ENCODE results near the gene GSAP.

The GSAP gene

DNA sequence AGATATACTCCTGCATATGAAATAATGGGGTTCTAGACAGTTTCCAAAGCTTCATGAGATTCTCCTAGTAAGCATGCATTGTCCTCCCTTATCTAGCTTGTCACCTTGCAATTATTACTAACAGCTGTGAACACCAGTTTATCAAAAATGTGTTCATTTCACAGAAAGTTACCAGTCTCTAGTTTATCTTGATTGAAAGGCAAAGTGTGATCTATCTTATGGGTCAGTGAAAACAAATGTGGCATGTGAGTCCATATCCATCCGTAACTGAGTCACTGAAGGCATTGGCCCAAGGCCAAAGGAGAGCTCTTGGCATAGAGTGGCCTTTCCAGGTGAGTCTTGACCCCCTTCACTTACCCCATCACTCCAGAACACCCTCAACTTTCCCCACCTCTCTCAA is 53.2 kb downstream of the GSAP start:
- no peak overlapping the region for H3K4me3 Mint-ChIP-seq
- H3K27ac Mint-ChIP-seq (ENCODE audit: low read depth), result no peak overlapping the region
- H3K36me3 Mint-ChIP-seq (ENCODE audit: insufficient read depth), result peaks cover 3% of the 10 kb centered on the region
- DNase-seq (ENCODE audit: low spot score in 2 of 2) (no peak), ATAC-seq (replicated peaks; ENCODE audit: extremely low read depth, poor library complexity, severe bottlenecking) (no peak)
- peaks cover 31% of the 10 kb centered on the region for H3K4me1 Mint-ChIP-seq
- peaks cover 2% of the 10 kb centered on the region for H3K9me3 Mint-ChIP-seq
- no peaks in the 10 kb centered on the region for H3K27me3 Mint-ChIP-seq

DNA sequence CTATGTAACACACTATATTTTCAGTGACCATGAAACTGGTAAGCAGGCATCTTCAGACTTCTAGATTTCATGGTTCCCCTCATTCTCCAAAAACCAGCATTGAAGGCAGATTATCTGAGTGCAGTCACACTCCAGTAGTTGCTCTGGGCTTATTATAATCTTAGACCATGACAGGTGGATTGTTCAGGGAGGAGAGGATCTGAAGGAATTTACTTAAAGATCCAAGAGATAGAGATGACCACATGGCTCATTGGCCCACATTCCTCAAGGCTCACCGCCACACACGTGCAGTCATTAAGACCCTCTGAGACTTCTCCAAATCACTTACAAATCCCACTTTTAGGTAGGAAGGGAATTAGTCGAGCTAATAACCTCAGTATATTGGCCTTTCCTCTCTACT is 55.2 kb downstream of the GSAP start:
- Mint-ChIP-seq H3K9me3 (no peaks in the 10 kb centered on the region), H3K36me3 (ENCODE audit: insufficient read depth) (no peaks in the 10 kb centered on the region), H3K4me1 (peaks cover 27% of the 10 kb centered on the region), H3K27ac (ENCODE audit: low read depth) (no peak overlapping the region), H3K27me3 (no peaks in the 10 kb centered on the region), H3K4me3 (no peak overlapping the region)
- DNase-seq (ENCODE audit: low spot score in 2 of 2) (no peak), ATAC-seq (replicated peaks; ENCODE audit: extremely low read depth, poor library complexity, severe bottlenecking) (no peak)

DNA sequence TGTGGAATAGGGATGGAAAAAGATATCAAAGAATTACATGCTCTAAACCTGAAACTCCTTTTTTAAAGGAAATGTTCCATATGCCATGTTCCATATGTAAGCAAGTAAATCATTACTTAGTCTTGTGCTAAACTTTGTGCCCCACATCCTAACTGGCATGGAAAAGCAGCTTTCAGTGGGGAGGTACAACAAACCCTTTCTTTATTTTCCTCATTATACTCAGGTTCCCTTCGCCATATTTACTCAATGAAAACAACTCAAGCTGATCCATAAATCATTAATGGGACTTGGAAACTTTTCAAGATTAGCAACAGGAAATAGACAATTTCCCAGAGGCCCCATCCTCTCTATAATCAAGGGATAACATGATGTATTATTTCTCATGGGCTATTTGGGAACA is 56.0 kb downstream of the GSAP start:
- H3K27me3 Mint-ChIP-seq, result no peaks in the 10 kb centered on the region
- peaks cover 26% of the 10 kb centered on the region for H3K4me1 Mint-ChIP-seq
- DNase-seq (ENCODE audit: low spot score in 2 of 2), result no peak
- H3K4me3 Mint-ChIP-seq, result no peak overlapping the region
- peaks cover 1% of the 10 kb centered on the region for H3K36me3 Mint-ChIP-seq (ENCODE audit: insufficient read depth)
- no peak overlapping the region for H3K27ac Mint-ChIP-seq (ENCODE audit: low read depth)
- ATAC-seq (replicated peaks; ENCODE audit: extremely low read depth, poor library complexity, severe bottlenecking), result no peak
- H3K9me3 Mint-ChIP-seq, result no peaks in the 10 kb centered on the region

DNA sequence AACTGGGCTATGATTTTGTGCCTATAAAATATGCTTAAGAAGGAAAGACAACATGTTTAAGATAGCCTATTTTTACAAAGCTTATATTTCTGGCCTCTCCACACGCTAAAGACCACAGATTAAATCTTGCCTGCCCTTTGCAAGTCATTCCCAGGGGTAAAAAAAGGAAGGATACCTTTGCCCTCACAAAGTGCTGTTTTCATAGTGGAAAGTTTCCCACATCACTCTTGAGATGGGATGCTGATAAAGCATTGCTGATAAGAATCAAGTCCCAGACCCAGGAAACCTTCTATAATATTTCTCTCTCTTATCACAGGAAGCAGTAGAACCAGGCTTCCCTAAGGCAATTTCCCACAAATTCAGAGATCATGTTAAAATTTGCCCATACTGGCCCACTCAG is 56.5 kb downstream of the GSAP start:
- DNase-seq (ENCODE audit: low spot score in 2 of 2), result no peak
- Mint-ChIP-seq H3K36me3 (ENCODE audit: insufficient read depth) (peaks cover 1% of the 10 kb centered on the region), H3K9me3 (no peaks in the 10 kb centered on the region), H3K4me3 (no peak overlapping the region), H3K4me1 (peaks cover 31% of the 10 kb centered on the region), H3K27ac (ENCODE audit: low read depth) (no peak overlapping the region), H3K27me3 (no peaks in the 10 kb centered on the region)
- ATAC-seq (replicated peaks; ENCODE audit: extremely low read depth, poor library complexity, severe bottlenecking), result no peak

DNA sequence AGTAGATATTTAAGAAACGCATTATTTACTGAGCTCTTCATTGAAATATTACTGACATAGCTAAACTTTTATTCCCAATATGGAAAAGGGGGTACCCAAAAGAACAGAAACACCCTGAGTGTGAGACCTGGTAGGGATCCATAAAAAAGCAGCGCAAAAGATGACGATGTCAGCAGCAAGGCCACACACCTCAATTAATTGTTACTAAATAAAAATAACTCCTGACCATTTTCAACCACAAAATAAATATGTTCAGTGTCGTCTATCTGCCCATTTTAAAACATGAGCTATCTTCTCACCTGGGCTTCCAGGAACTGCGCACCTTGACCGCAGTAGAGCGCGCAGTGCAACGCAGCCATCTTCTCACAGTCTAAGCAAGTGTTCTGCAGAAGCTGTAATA is 61.2 kb downstream of the GSAP start:
- peaks cover 5% of the 10 kb centered on the region for H3K36me3 Mint-ChIP-seq (ENCODE audit: insufficient read depth)
- H3K27ac Mint-ChIP-seq (ENCODE audit: low read depth), result peak overlapping the region; percentile 74
- H3K9me3 Mint-ChIP-seq, result no peaks in the 10 kb centered on the region
- H3K4me3 Mint-ChIP-seq, result peak overlapping the region; percentile 48
- ATAC-seq (replicated peaks; ENCODE audit: extremely low read depth, poor library complexity, severe bottlenecking) (no peak), DNase-seq (ENCODE audit: low spot score in 2 of 2) (no peak)
- peaks cover 58% of the 10 kb centered on the region for H3K4me1 Mint-ChIP-seq
- no peaks in the 10 kb centered on the region for H3K27me3 Mint-ChIP-seq

DNA sequence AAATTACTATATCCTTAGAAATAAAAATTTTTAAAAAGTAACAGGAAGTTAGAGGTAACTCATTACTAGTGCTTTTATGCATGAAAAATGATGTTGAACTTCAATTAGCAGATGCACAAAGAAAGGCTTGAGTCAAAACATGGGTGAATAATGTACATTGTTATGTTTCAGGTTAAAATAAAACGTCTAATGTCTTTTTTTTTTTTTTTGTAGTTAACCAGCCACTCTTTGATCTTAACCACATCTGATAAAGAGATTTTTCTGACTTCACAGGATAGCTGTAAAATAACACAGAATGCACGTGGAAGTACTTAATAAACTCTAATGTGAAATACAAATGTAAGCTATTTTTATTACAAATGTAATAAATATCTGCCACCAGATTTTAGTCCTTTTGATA is 61.7 kb downstream of the GSAP start:
- Mint-ChIP-seq H3K9me3 (no peaks in the 10 kb centered on the region), H3K27ac (ENCODE audit: low read depth) (peak overlapping the region; percentile 74), H3K4me3 (peak overlapping the region; percentile 48), H3K36me3 (ENCODE audit: insufficient read depth) (peaks cover 5% of the 10 kb centered on the region), H3K4me1 (peaks cover 54% of the 10 kb centered on the region), H3K27me3 (no peaks in the 10 kb centered on the region)
- DNase-seq (ENCODE audit: low spot score in 2 of 2) (no peak), ATAC-seq (replicated peaks; ENCODE audit: extremely low read depth, poor library complexity, severe bottlenecking) (peak; percentile 21)

DNA sequence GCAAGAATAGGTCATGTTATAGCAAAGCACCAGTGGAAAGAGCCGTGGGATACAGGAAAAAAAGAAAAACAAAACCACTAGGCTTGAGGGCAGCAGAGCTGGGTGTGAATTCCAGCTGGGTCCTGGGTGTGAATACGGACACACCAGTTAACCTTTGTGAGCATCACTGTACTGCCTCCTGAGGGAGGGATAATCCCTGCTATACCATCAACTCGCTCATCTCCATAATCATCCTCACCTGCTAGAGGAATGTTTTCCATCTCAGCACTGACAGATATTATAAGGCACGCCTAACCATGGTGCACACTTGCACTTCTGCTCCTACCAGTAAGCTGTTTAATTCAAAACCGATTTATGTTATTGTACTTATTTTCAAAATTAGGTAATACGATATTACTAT is 62.2 kb downstream of the GSAP start:
- Mint-ChIP-seq H3K27me3 (no peaks in the 10 kb centered on the region), H3K36me3 (ENCODE audit: insufficient read depth) (peaks cover 5% of the 10 kb centered on the region), H3K4me3 (no peak overlapping the region), H3K4me1 (peaks cover 60% of the 10 kb centered on the region), H3K27ac (ENCODE audit: low read depth) (peak overlapping the region; percentile 74), H3K9me3 (no peaks in the 10 kb centered on the region)
- ATAC-seq (replicated peaks; ENCODE audit: extremely low read depth, poor library complexity, severe bottlenecking), result no peak
- DNase-seq (ENCODE audit: low spot score in 2 of 2), result no peak

DNA sequence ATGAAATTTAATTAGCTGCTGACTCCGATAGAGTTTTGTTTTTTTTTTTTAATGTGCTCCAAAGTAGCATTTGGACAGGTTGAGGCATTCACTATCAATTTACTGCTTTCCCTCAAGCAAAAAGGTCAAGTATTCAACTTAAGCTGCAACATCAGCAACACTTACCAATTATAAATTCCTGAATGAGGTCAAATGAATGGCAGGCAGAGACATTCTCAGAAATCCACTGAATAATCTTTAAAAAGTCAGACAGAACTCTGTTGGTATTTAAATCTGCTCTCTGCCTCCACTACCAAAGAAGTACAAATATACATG is 62.8 kb downstream of the GSAP start:
- Mint-ChIP-seq H3K4me3 (peak overlapping the region; percentile 27), H3K36me3 (ENCODE audit: insufficient read depth) (peaks cover 5% of the 10 kb centered on the region), H3K27me3 (no peaks in the 10 kb centered on the region), H3K27ac (ENCODE audit: low read depth) (peak overlapping the region; percentile 39), H3K9me3 (no peaks in the 10 kb centered on the region), H3K4me1 (peaks cover 65% of the 10 kb centered on the region)
- DNase-seq (ENCODE audit: low spot score in 2 of 2), result no peak
- no peak for ATAC-seq (replicated peaks; ENCODE audit: extremely low read depth, poor library complexity, severe bottlenecking)

DNA sequence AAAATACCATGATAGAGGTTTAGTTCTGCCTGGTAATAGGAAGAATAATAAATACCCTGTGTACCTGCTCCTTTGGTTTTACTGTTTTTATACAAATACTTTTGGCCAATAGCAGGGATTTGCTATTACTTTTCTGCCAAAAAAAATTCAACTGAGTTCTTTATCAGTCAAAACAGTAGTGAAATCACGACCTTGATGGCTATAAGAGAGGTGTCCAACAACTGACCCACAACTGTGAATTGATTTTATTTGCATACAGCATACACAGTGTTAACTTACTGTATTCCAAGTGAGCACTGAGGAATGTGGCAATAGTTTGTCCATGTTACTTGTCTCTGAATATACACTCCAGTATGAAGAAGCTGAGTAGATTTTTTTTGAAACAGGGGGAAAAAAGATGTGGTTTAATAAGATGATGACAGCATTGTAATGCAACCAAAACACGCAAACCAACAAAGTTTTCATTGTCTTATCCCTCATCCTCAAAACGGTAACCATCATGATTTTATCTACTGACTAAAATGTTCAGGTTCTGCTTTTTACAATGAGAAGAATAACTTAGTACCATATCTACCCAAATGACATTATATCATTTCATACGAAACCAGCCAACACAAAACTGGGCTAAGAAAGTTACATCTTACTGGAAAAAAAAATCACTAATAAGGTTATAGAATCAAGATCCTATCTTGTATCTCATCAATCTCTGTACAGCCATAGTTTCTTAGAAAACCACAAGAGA is 63.3 kb downstream of the GSAP start:
- peaks cover 5% of the 10 kb centered on the region for H3K36me3 Mint-ChIP-seq (ENCODE audit: insufficient read depth)
- ATAC-seq (replicated peaks; ENCODE audit: extremely low read depth, poor library complexity, severe bottlenecking) (no peak), DNase-seq (ENCODE audit: low spot score in 2 of 2) (no peak)
- no peaks in the 10 kb centered on the region for H3K27me3 Mint-ChIP-seq
- H3K4me3 Mint-ChIP-seq, result peak overlapping the region; percentile 27
- H3K27ac Mint-ChIP-seq (ENCODE audit: low read depth), result peak overlapping the region; percentile 39
- H3K4me1 Mint-ChIP-seq, result peaks cover 69% of the 10 kb centered on the region
- H3K9me3 Mint-ChIP-seq, result no peaks in the 10 kb centered on the region

DNA sequence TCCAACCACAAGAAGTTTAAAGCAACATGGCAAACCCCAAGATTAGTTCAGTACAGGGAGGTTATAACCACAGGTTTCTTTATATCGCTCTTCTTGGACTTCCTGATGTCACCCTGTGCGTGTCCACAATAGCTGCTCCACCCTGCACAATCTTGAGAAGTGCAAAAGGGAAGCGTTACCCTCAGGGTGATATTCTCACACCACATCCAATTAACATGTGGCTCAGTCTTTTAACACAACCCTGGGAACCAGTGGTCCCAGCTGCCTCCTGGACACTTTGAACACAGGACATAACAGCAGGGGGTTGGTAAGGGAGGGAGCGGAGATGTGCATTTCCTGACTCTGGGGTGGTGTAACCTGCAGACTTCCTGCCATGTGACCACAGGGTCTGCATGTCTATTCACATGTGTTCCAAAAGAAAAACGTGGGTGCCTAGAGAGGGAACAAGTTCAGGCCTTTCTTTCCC is 64.6 kb downstream of the GSAP start:
- peak; percentile 92 for ATAC-seq (replicated peaks; ENCODE audit: extremely low read depth, poor library complexity, severe bottlenecking)
- peaks cover 5% of the 10 kb centered on the region for H3K36me3 Mint-ChIP-seq (ENCODE audit: insufficient read depth)
- peak overlapping the region; percentile 65 for H3K4me3 Mint-ChIP-seq

DNA sequence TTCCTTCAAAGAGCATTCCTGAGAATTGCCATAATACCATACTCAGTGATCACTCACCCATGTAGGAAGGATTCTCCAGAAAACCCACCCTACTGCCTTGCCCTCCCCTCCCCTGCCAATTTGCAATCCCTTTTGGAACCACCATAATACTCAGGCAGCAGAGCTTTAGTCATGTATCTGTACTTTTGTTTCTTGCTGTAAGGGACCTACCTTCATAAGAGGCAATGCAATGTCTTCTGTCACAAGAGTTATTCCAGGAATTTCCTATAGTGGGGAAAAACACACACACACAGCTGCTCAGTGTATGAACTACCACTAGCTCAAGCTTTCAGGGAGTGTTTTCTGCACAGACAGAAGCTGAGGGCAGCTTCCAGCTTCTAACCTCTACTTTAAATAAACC is 67.0 kb downstream of the GSAP start:
- ATAC-seq (replicated peaks; ENCODE audit: extremely low read depth, poor library complexity, severe bottlenecking), result no peak
- H3K36me3 Mint-ChIP-seq (ENCODE audit: insufficient read depth), result peaks cover 2% of the 10 kb centered on the region
- H3K4me3 Mint-ChIP-seq, result no peak overlapping the region
- no peak for DNase-seq (ENCODE audit: low spot score in 2 of 2)
- no peaks in the 10 kb centered on the region for H3K27me3 Mint-ChIP-seq
- no peaks in the 10 kb centered on the region for H3K9me3 Mint-ChIP-seq
- H3K27ac Mint-ChIP-seq (ENCODE audit: low read depth), result peak overlapping the region; percentile 16
- H3K4me1 Mint-ChIP-seq, result peaks cover 45% of the 10 kb centered on the region

More for the DNA sequence above, 64.6 kb downstream of the GSAP start:
- peaks cover 60% of the 10 kb centered on the region for H3K4me1 Mint-ChIP-seq
- H3K27ac Mint-ChIP-seq (ENCODE audit: low read depth), result peak overlapping the region; percentile 55
- no peaks in the 10 kb centered on the region for H3K9me3 Mint-ChIP-seq
- DNase-seq (ENCODE audit: low spot score in 2 of 2), result peak; percentile 39 to 76
- no peaks in the 10 kb centered on the region for H3K27me3 Mint-ChIP-seq

DNA sequence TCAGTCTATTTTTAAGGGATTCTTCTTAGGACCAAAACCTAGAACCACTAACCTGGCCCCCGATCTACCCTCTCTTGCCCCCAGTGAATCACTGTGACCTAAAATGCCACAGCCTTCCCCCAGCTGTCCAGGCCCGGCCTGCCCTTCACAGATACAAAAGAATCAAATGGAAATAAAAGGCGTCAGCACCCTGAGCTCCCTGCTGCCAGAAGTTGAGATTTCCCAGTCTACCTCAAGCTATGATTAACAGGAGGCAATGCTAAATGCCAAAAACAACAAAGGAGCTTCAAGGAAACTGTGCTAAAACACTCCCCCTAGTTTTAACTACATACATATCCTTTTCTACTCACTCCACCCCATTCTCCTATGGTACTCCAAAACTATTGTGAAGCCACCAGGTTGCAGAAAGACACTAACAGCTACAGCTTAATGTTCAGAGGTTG is 67.8 kb downstream of the GSAP start:
- peak overlapping the region; percentile 16 for H3K27ac Mint-ChIP-seq (ENCODE audit: low read depth)
- H3K4me1 Mint-ChIP-seq, result peaks cover 37% of the 10 kb centered on the region
- no peak overlapping the region for H3K4me3 Mint-ChIP-seq

DNA sequence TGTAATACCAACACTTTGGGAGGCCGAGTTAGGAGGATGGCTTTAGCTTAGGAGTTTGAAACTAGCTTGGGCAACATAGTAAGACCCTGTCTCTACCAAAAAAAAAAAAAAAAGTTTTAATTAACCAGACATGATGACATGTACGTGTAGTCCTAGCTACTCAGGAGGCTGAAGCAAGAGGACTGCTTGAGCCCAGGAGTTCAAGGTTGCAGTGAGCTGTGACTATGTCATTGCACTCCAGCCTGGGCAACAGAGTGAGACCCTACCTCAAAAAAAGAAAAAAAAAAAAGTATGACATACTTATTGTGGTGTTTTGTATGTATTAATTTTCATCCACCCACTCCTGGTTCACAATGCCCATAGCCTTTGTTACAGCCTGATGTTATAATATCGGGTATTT is 69.7 kb downstream of the GSAP start:
- no peaks in the 10 kb centered on the region for H3K27me3 Mint-ChIP-seq
- ATAC-seq (replicated peaks; ENCODE audit: extremely low read depth, poor library complexity, severe bottlenecking), result no peak
- peaks cover 18% of the 10 kb centered on the region for H3K4me1 Mint-ChIP-seq
- no peaks in the 10 kb centered on the region for H3K9me3 Mint-ChIP-seq
- no peaks in the 10 kb centered on the region for H3K36me3 Mint-ChIP-seq (ENCODE audit: insufficient read depth)
- H3K27ac Mint-ChIP-seq (ENCODE audit: low read depth), result no peak overlapping the region
- DNase-seq (ENCODE audit: low spot score in 2 of 2), result no peak
- no peak overlapping the region for H3K4me3 Mint-ChIP-seq

More for the DNA sequence above, 67.8 kb downstream of the GSAP start:
- ATAC-seq (replicated peaks; ENCODE audit: extremely low read depth, poor library complexity, severe bottlenecking) (no peak), DNase-seq (ENCODE audit: low spot score in 2 of 2) (no peak)
- H3K27me3 Mint-ChIP-seq, result no peaks in the 10 kb centered on the region
- H3K9me3 Mint-ChIP-seq, result no peaks in the 10 kb centered on the region
- peaks cover 2% of the 10 kb centered on the region for H3K36me3 Mint-ChIP-seq (ENCODE audit: insufficient read depth)
